T-cell (primary cell): ENCODE measurements around the gene ADAM19. TPM values are rescaled to one million over a fixed set of nuclear protein-coding genes. Genes with fewer than 3 reads are reported as not detected.

Experiments used
- ATAC-seq, 4 experiments: fragments of 200-7000 bp in 3 of 4; fragments of 150-1000 bp in 1 of 4; cut with Tn5 transposase; replicated peaks in 1 of 4; 1 replicate in 3 of 4; 2 replicates in 1 of 4; pipeline ENCODE4 v1.10.0; 2021; ENCODE audit warnings: moderate library complexity in 3 of 4, mild to moderate bottlenecking in 2 of 4, moderate number of reproducible peaks in 1 of 4
- CTCF ChIA-PET, 2 donors: fragments of 300-600 bp; sonication (Branson Sonifier 250); formaldehyde crosslinking; loops; one replicate each; lab custom pipeline; 2022; ENCODE audit warnings: antibody characterized with exemption in 2 of 2; lab: Charles Lee
- POLR2A ChIA-PET, 2 donors: fragments of 300-600 bp; sonication (Branson Sonifier 250); formaldehyde crosslinking; loops; one replicate each; lab custom pipeline; 2022; ENCODE audit warnings: antibody characterized with exemption in 2 of 2; lab: Charles Lee
- DNase-seq, 35 experiments: peaks; one replicate each; pipeline versions ENCODE4 v3.0.0 to v3.0.0-alpha.2; 2013 to 2023
- H3K27ac ChIP-seq: one replicate; pipeline ENCODE4 v1.5.1; 2013; ENCODE audit warnings: low read length
- H3K27me3 ChIP-seq, 2 experiments: replicated peaks in 1 of 2; 1 replicate in 1 of 2; 2 replicates in 1 of 2; pipeline versions ENCODE4 v1.6.1 to v1.7.0; 2013; ENCODE audit warnings: low read length in 1 of 2, mixed read lengths in 1 of 2; ENCODE audit not compliant: control insufficient read depth in 2 of 2, insufficient read depth in 2 of 2; ENCODE audit errors: extremely low read depth in 1 of 2
- H3K36me3 ChIP-seq, 2 donors: 1 replicate in 1 of 2; 2 replicates in 1 of 2; pipeline versions ENCODE4 v1.6.1 to v1.7.0; 2013; ENCODE audit warnings: low read length in 1 of 2; ENCODE audit not compliant: control insufficient read depth in 2 of 2, insufficient read depth in 1 of 2; ENCODE audit errors: extremely low read depth in 1 of 2
- H3K4me1 ChIP-seq, 2 experiments: 1 replicate in 1 of 2; 2 replicates in 1 of 2; pipeline versions ENCODE4 v1.6.1 to v1.7.0; 2013; ENCODE audit warnings: low read length in 2 of 2, mixed read lengths in 1 of 2; ENCODE audit not compliant: insufficient read depth in 2 of 2, control insufficient read depth in 1 of 2; ENCODE audit errors: extremely low read depth in 1 of 2
- H3K4me3 ChIP-seq, 2 donors: 1 replicate in 1 of 2; 2 replicates in 1 of 2; pipeline versions ENCODE4 v1.5.1 to v1.7.0; 2013; ENCODE audit warnings: mild to moderate bottlenecking in 2 of 2, low read length in 1 of 2, moderate library complexity in 1 of 2; ENCODE audit not compliant: control insufficient read depth in 1 of 2; ENCODE audit errors: extremely low read depth in 1 of 2
- H3K9me3 ChIP-seq: 2 replicates; pipeline ENCODE4 v1.7.0; 2013
- H3K27ac Mint-ChIP-seq, 2 donors: one replicate each; pipeline ENCODE4 v1.8.0; 2020 to 2021; ENCODE audit warnings: mild to moderate bottlenecking in 2 of 2, mixed read lengths in 2 of 2
- H3K27me3 Mint-ChIP-seq, 2 donors: one replicate each; pipeline ENCODE4 v1.8.0; 2021 to 2022; ENCODE audit warnings: mixed read lengths in 2 of 2
- H3K36me3 Mint-ChIP-seq: one replicate; pipeline ENCODE4 v1.8.0; 2021; ENCODE audit warnings: mixed read lengths
- H3K4me1 Mint-ChIP-seq, 3 donors: one replicate each; pipeline ENCODE4 v1.8.0; 2020 to 2022; ENCODE audit warnings: mixed read lengths in 3 of 3, mild to moderate bottlenecking in 1 of 3
- H3K4me3 Mint-ChIP-seq, 3 donors: one replicate each; pipeline ENCODE4 v1.8.0; 2020 to 2022; ENCODE audit warnings: mild to moderate bottlenecking in 3 of 3, mixed read lengths in 3 of 3, moderate library complexity in 3 of 3
- H3K9me3 Mint-ChIP-seq, 3 donors: one replicate each; pipeline ENCODE4 v1.8.0; 2020 to 2022; ENCODE audit warnings: mixed read lengths in 3 of 3
- WGBS: methylation state at CpG from one replicate; pipeline ENCODE4 v1.1.5; 2013; ENCODE audit warnings: missing lambda C conversion rate; ENCODE audit not compliant: insufficient coverage; 5-methylcytosine and 5-hydroxymethylcytosine counted together
- total RNA-seq, 35 experiments: library from RNA in 6 of 35; stranded (reverse) in 6 of 35; fragments of 120-200 nt in 1 of 35; gene quantifications; one replicate each; pipeline versions ENCODE4 v1.2.1 to v1.2.4 and lab custom pipeline; 2013 to 2026

Gene ADAM19
- total RNA-seq, 5 donors from 2014 or later (not counting 1 experiment from before 2014, with no cell fraction given): 30.7 to 64.1 (median 41.8) TPM

DNA sequence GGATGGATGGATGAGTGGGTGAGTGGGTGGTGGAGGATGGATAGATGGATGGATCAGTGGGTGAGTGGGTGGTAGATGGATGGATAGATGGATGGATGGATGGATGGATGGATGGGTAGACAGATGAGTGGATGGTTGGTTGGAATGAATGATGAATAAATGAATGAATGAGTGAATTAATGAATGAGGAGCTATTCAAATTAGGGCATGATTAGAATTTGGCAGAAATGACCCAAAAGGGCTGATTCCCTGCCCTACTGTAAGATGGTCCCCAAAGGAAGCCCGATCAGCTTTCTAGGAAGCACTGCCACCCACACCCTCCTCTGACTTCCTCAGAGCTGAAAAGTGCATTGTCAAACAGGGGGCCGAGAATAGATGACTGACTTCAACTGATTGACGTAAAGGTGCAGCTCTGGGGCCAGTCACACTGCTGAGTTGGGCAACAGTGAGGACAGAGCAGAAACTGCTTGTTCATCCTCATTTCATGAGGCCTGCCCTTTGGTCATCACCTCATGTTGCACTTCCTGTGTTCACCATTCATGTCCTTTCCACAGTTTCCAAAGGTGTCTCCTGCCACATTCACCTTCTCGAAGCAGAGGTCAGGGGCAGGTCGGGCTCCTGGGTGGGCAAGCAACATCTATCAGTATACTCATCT lies 81.3 kb downstream of the ADAM19 start:
- H3K27me3 Mint-ChIP-seq: no peaks in the 10 kb centered on the region
- Histone ChIP-seq H3K4me3 (no peak overlapping the region), H3K36me3 (peaks cover 0 to 13% of the 10 kb centered on the region in 2 donors), H3K27ac (no peak overlapping the region), H3K9me3 (no peaks in the 10 kb centered on the region), H3K27me3 (no peaks in the 10 kb centered on the region), H3K4me1 (no peaks in the 10 kb centered on the region)
- peak in 6 of 35 experiments; percentile 1 to 19 (median 6) for DNase-seq
- WGBS: 96% methylated on average over 3 of the region's 5 CpGs
- POLR2A ChIA-PET: no interaction called here
- H3K27ac Mint-ChIP-seq: no peak overlapping the region
- no peak for ATAC-seq
- CTCF ChIA-PET: interaction anchor here in 1 of 2 donors (0.9 to 1.9 kb wide), 2 partner anchors 23 to 63 kb away, joined by 3 to 5 read pairs; no protein-coding TSS in a partner anchor
- H3K4me1 Mint-ChIP-seq: peaks cover 0 to 2% (median 0%) of the 10 kb centered on the region in 3 donors
- no peaks in the 10 kb centered on the region for H3K9me3 Mint-ChIP-seq
- no peak overlapping the region for H3K4me3 Mint-ChIP-seq
- peaks cover 23% of the 10 kb centered on the region for H3K36me3 Mint-ChIP-seq

DNA sequence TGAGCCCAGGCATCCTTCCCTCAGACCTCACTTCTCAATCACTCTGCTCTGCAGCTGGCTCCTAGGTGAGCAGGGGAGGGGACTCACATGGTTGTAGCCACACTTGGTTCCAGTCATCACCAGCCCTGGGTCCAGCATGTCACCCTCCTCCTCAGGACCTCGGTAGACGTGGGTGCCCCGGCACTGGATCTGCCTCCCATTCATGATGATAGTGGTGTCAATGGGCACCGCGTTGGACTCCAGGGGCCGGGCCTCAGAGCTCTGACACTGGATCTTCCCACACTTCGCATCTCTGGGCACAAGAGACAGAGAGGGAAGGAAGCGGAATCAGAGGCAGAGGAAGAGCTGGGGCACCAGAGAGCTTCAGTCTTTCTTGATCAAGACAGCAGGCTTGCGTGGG lies 82.7 kb downstream of the ADAM19 start:
- no peaks in the 10 kb centered on the region for H3K27me3 ChIP-seq
- DNase-seq (no peak), ATAC-seq (no peak)
- 98% methylated on average over 9 of the region's 9 CpGs for WGBS
- H3K4me1 ChIP-seq: peaks cover 0 to 5% of the 10 kb centered on the region in 2 experiments
- Mint-ChIP-seq H3K9me3 (no peaks in the 10 kb centered on the region), H3K4me1 (peaks cover 0 to 7% (median under 1%) of the 10 kb centered on the region in 3 donors), H3K4me3 (no peak overlapping the region), H3K27me3 (no peaks in the 10 kb centered on the region), H3K27ac (no peak overlapping the region), H3K36me3 (peaks cover 33% of the 10 kb centered on the region)
- no peaks in the 10 kb centered on the region for H3K9me3 ChIP-seq
- H3K4me3 ChIP-seq: no peak overlapping the region
- H3K27ac ChIP-seq: no peak overlapping the region
- H3K36me3 ChIP-seq: peaks cover 0 to 17% of the 10 kb centered on the region in 2 donors
- ChIA-PET CTCF (interaction anchor here in 1 of 2 donors (1.9 kb wide), 1 partner anchor 21 kb away, joined by 5 read pairs; no protein-coding TSS in a partner anchor), POLR2A (no interaction called here)

GRCh38 chr5:157491471-157491995 lies 84.0 kb downstream of the ADAM19 start:
- POLR2A ChIA-PET: no interaction called here
- no peak overlapping the region for H3K4me3 ChIP-seq
- H3K27ac Mint-ChIP-seq: peak overlapping the region in 1 of 2 donors; percentile 75
- no peaks in the 10 kb centered on the region for H3K9me3 ChIP-seq
- H3K4me1 Mint-ChIP-seq: peaks cover 12 to 20% (median 14%) of the 10 kb centered on the region in 3 donors
- no peak overlapping the region for H3K4me3 Mint-ChIP-seq
- DNase-seq: no peak
- H3K36me3 Mint-ChIP-seq: peaks cover 45% of the 10 kb centered on the region
- ATAC-seq: no peak
- no peaks in the 10 kb centered on the region for H3K27me3 Mint-ChIP-seq
- H3K36me3 ChIP-seq: peaks cover 0 to 13% of the 10 kb centered on the region in 2 donors
- H3K27me3 ChIP-seq: no peaks in the 10 kb centered on the region
- no peak overlapping the region for H3K27ac ChIP-seq
- no peaks in the 10 kb centered on the region for H3K9me3 Mint-ChIP-seq
- peaks cover 7 to 19% of the 10 kb centered on the region in 2 experiments for H3K4me1 ChIP-seq
- CTCF ChIA-PET: no interaction called here
- 100% methylated on average over 7 of the region's 11 CpGs for WGBS

GRCh38 chr5:157487358-157487757 lies 88.2 kb downstream of the ADAM19 start:
- Histone ChIP-seq H3K4me1 (peaks cover 10 to 26% of the 10 kb centered on the region in 2 experiments), H3K4me3 (no peak overlapping the region), H3K27ac (peak overlapping the region; percentile 31), H3K9me3 (no peaks in the 10 kb centered on the region), H3K36me3 (peaks cover 0 to 14% of the 10 kb centered on the region in 2 donors), H3K27me3 (no peaks in the 10 kb centered on the region)
- Mint-ChIP-seq H3K4me1 (peaks cover 14 to 37% (median 22%) of the 10 kb centered on the region in 3 donors), H3K4me3 (peak overlapping the region in 1 of 3 donors; percentile 33), H3K36me3 (peaks cover 64% of the 10 kb centered on the region), H3K27ac (peak overlapping the region; percentile 68 to 91), H3K27me3 (no peaks in the 10 kb centered on the region), H3K9me3 (no peaks in the 10 kb centered on the region)
- ChIA-PET CTCF (no interaction called here), POLR2A (no interaction called here)
- peak in 3 of 4 experiments; percentile 37 to 52 (median 51) for ATAC-seq
- 62% methylated on average over 3 of the region's 3 CpGs for WGBS
- DNase-seq: peak in 1 of 35 experiments; percentile 29

DNA sequence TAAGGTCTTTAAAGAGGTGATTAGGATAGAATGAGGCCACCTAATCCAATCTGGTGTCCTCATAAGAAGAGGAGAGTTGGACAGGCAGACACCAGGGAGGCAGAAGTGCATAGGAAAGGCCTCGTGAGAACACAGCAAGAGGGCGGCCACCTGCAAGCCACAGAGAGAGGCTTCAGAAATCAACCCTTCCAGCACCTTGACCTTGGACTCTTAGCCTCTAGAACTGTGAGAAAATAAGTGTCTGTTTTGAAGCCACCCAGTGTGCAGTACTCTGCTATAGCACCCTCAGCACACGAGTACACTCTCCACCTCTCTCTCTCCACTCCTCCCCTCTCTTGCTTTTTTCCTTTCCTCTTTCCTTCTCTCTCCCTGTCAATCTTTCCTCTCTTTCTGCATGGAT lies 88.7 kb downstream of the ADAM19 start:
- Mint-ChIP-seq H3K9me3 (no peaks in the 10 kb centered on the region), H3K4me3 (peak overlapping the region in 2 of 3 donors; percentile 2 to 33), H3K27me3 (no peaks in the 10 kb centered on the region), H3K4me1 (peaks cover 14 to 40% (median 22%) of the 10 kb centered on the region in 3 donors), H3K27ac (peak overlapping the region; percentile 68 to 91), H3K36me3 (peaks cover 65% of the 10 kb centered on the region)
- no peak for DNase-seq
- peak in 1 of 4 experiments; percentile 32 for ATAC-seq
- Histone ChIP-seq H3K4me1 (peaks cover 10 to 26% of the 10 kb centered on the region in 2 experiments), H3K36me3 (peaks cover 0 to 14% of the 10 kb centered on the region in 2 donors), H3K27me3 (no peaks in the 10 kb centered on the region), H3K9me3 (no peaks in the 10 kb centered on the region), H3K4me3 (no peak overlapping the region), H3K27ac (peak overlapping the region; percentile 31)
- no CpG with 5 or more reads among the region's 3 CpGs for WGBS
- ChIA-PET POLR2A (no interaction called here), CTCF (no interaction called here)

DNA sequence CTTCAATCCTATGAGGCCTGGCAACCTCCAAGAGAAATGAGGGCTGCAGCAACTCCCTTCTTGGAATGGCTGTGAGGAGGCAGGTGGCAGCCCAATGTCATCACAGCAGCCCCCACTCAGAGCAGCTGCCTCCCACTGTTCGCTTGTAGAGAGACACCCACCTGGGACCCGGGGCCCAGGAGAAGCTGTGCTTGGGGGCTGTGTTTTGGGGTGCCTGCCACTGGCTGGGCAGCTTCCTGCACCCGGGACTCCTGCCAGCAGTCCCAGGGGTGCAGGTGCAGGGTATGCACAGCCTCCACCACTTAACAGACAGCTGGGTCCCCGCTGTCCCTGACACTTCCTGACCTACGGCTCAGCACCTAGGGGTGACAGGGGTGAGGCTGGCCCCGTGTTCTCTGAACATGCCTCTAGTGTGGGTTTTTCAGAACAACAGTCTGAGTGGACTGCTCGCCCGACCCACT lies 89.3 kb downstream of the ADAM19 start:
- Mint-ChIP-seq H3K36me3 (peaks cover 63% of the 10 kb centered on the region), H3K27me3 (no peaks in the 10 kb centered on the region), H3K4me1 (peaks cover 14 to 43% (median 22%) of the 10 kb centered on the region in 3 donors), H3K27ac (peak overlapping the region; percentile 68 to 91), H3K4me3 (peak overlapping the region in 1 of 3 donors; percentile 33), H3K9me3 (no peaks in the 10 kb centered on the region)
- no CpG with 5 or more reads among the region's 8 CpGs for WGBS
- Histone ChIP-seq H3K4me1 (peaks cover 10 to 26% of the 10 kb centered on the region in 2 experiments), H3K36me3 (peaks cover 0 to 14% of the 10 kb centered on the region in 2 donors), H3K4me3 (no peak overlapping the region), H3K27ac (peak overlapping the region; percentile 31), H3K9me3 (no peaks in the 10 kb centered on the region), H3K27me3 (no peaks in the 10 kb centered on the region)
- ChIA-PET CTCF (interaction anchor here in 1 of 2 donors (0.6 kb wide), 1 partner anchor 161 kb away, joined by 3 read pairs; no protein-coding TSS in a partner anchor), POLR2A (no interaction called here)
- peak; percentile 43 to 62 (median 49) for ATAC-seq
- peak in 1 of 35 experiments; percentile 14 for DNase-seq
